ENCODE data around the gene OR2T6.
"Not testable (repeated sequence)": the region's sequence is repeated elsewhere in the genome, so short reads cannot be mapped to it uniquely, and the experiment has no call there.

OR2T6 gene

DNA sequence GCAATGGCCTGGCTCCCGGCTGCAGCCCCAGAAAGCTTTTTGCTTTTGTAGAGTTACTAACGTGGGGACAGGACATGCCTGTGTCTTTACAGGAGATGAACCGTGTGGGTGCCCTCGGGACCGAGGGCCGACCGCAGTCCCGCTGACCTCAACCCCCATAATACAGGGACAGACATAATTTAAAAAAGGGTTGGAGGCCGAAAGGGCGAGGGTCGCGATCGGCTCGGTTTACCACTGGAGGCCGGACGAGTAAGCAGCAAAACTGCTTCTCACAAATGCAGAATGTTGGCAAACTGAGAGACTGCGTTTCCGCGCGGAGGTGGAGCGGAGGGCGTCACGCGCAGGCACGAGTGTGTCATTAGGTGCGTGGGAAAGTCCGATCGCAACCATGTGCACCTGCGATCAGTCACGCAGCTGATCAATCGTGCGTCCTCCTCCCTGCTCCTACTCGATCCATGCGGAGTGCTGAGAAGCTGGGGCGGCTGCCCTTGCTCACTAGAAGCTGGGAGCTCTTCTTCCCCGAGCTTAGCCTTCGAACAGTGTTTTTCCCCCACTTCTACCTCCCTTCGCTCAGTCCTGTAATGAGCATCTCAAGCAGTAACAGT lies 58.4 kb downstream of the OR2T6 start:
- DNase-seq: not testable (repeated sequence)

DNA sequence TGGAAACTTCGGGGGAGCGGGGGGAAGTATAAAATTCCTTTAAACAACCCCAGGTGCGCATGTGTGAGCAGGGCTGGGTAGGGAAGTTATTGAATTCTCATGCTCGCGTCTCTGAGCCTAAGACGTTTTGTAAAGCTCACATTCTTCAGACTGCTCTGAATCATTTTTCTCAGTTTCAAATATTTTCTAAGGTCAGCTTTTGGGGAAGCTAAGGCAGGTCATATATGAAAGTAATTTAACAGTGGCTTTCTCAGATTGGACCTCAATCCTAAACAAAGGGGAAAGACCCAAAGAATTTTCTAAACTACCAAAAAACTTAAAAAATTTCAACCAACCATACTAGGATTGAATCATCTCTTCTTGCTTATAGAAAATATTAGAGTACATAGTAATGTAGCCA lies 59.4 kb downstream of the OR2T6 start:
- not testable (repeated sequence) for DNase-seq

DNA sequence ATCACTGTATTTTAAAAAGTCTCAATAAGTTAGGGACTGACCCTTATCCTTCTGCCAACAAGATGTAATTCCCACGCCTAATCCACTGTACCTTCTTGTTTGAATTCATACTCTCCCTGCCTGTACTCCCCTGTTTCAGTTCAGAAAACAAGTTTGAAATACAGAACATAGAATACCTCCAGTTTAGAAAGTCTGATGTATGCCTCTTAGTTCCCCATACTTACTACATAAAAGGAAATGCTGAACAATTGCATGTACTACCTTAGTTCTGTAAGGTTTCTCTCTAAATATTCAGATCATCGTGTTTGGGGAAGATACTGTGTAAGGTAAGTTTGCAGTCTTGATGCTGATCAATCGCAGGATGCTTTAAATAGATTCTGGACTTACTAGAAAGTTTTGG lies 60.8 kb downstream of the OR2T6 start:
- not testable (repeated sequence) for DNase-seq

DNA sequence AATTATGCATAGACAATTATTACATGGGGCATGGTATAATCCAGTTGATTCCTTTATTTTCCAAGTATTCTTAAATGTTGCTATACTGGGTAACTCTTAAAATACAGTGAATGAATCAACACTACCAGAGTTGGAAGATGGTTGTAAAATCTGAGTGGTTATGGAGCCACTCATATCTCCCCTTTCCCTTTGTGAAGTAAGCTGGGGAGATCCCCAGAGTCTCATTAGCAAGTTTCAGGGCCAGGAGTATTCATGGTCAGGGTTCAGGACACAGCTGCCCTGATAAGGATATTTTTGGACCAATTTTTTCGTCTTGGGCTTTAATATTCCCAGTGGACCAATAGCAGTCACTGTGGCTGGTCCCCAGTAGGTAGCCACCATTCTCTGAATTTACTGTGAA lies 63.1 kb downstream of the OR2T6 start:
- not testable (repeated sequence) for DNase-seq

DNA sequence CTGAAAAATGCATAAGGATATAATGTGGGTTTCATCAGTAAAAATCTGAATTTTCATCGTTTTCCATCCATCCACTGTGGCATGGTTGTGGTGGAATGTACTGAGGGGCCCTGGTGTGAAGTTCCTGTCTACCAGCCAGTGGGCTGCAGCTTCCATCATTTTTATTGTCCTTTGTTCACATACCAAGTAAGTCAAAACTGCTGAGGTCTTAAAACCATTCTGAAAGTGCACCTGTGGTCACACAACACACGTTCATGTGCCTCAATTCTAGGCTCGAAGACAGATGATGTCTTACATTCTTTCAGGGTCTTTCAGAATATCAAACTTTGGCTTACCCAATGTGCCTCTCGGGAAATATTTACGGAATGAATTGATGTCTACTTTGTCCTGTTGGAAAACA lies 63.7 kb downstream of the OR2T6 start:
- DNase-seq: not testable (repeated sequence)
